NCI-H345 treated with DMSO at 0.1 percent for 48 hours (cell line): ENCODE data around the gene ATP2B2.
A peak's percentile ranks its signal among the peaks of the same experiment; 100 is the strongest.

ENCODE experiments used
- DNase-seq: peaks from one replicate; lab custom pipeline; 2025; ENCODE audit not compliant: unreplicated experiment; lab: John Stamatoyannopoulos, UW

The ATP2B2 gene

GRCh38 chr3:10350324-10350985 lies 154.9 kb downstream of the ATP2B2 start:
- DNase-seq: no peak

- DNase-seq: no peak
Observed at GRCh38 chr3:10349801-10350200, 155.6 kb downstream of the ATP2B2 start.

DNA sequence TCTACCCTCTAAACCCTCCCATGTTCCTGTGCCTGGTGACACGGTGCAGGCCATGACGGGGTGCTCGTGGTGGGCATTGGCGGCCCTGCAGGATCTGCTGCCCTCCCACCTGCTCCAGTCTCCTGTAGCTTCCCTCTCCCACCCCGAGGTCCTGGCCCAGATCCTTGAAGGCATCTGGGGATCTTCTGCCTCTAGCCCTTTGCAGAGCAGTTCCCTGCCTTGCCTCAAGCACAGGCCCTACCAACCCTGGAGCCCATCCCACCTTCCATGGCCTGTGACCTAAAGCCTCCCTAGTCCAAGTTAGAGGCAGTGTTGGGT lies 157.0 kb downstream of the ATP2B2 start:
- DNase-seq: no peak

DNA sequence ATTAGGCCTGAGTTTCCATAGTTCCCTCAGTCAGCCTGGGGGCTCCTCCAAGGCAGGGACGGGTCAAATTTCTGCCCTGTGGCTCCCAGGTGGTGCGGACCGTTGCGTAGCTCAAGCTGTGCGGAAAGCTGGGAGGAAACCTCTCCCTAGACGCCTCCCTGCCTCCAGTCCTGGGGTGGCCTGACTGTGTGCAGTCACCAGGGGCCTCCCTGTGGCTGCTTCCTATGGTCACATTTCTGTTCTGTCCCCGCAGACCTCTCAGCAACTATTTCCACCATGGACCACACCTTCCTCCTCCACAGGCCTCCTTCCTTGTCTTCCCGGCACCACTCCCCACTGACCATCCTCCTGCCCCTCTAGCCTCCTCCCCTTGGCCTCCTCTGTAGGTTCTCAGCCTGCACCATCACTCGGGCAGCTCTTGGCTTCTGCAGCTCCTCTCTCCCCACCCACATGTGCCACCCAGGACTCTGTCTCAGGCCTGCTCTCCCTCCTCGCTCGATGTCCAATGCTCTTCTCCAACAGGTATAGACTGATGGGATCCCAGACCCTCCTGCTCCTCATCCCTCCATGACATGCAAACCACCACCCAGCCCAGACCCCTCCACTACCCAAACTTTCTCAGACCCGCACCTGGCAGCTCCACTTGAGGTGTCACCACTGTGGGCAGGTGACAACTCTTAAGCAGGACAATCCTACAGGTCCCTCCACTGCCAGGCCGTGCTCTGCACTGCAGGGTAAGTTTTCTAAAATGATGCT lies 157.6 kb downstream of the ATP2B2 start:
- no peak for DNase-seq

GRCh38 chr3:10345911-10346310 lies 159.5 kb downstream of the ATP2B2 start:
- DNase-seq: no peak

- no peak for DNase-seq
Observed at GRCh38 chr3:10344944-10345575, 160.3 kb downstream of the ATP2B2 start.

DNA sequence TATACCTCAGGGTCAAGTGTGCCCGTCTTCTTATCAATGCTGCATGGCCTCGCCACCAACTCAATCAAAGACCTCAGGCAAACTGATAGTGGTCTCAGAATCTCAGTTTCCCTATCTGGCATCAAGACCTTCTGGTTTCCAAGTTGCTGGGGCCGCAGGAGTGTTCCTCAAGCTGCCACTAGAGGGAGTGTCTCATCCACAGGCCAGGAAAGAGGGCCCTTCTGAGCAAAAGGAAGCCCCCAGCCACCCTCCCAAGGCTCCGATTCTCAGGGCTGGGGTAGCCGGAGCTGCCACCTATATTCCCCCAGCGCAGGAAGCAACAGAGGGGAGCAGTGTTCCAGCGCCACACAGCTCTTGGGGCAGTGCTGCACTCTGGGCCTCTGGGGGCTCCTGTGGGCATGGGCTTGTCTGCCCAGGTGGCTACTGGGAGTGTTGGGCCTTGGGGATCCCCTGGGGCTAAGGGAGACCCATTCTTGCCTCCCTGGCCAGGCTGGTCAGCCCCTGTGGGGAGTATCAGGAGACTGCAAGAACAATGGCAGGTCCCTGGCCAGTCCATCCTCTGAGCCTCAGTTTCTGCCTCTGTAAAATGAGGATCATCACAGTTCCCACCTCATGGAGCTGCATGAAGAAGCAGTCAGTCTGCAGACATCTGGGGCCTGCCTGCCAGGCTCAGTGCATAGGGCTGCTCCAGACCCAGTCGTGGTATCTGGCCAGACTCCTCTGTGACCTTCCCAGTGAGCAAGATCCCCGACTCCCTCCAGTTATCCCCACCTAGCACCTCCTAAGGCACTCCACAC lies 161.0 kb downstream of the ATP2B2 start:
- DNase-seq: no peak

DNA sequence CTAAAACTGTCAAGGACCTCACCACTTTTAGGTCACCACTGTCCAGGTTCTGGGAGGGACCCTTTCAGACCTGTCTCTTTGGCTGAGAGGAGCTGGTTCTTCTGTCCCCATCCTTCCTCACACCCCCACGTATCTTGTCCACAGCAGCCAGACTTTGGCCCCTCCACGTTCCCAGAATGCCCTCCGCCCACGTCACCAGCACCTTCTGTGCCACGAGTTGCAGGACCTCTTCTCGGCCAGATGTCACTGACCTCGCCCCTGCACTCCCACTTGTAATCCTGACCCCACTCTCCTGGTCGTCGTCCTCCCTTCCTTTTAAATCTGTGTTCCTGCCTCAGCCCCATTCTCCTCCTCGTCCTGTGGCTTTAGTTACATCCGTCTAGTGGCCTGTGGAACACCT lies 161.9 kb downstream of the ATP2B2 start:
- DNase-seq: no peak

- no peak for DNase-seq
Observed at GRCh38 chr3:10342781-10343180, 162.6 kb downstream of the ATP2B2 start.

GRCh38 chr3:10341901-10342398 lies 163.4 kb downstream of the ATP2B2 start:
- DNase-seq: no peak

DNA sequence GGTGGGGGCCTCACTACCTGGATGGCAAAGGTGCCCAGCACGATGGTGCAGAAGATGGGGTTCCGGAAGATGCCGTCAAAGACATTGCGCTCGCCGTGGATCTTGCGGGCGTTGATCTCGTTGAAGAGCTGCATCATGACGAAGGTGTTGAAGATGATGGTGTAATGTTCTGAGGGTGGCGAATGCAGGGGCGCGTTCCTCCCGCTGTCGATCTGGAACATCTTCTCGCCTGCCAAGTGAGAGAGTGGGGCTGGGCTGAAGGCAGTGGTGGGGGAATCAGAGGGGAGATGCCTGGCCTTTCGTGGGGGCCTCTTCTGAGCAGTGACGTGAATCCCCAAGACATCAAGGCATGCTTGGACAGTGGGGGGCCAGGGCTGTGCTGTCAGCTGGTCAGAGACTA lies 164.9 kb downstream of the ATP2B2 start:
- DNase-seq: no peak

DNA sequence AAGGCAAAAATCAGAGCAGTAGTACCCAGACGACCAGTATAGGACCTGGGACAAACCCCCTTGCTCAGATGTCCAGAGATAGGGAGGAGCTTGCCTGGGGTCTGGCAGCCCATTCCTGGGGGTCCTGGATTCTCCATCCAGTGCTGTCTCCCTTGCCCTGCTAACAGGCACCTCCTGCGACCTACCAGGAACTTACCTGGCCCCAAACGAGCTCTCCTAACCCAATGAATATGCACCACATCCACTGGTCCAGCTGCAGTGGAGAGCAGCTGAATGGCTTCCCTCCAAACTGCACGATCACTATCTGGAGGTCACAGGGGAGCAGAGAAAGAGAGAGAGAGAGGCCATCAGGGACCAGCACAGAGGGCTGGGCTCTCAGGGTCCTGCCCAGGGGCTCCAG lies 165.3 kb downstream of the ATP2B2 start:
- DNase-seq: no peak

- no peak for DNase-seq
Observed at GRCh38 chr3:10339376-10339955, 165.9 kb downstream of the ATP2B2 start.

GRCh38 chr3:10338591-10339353 lies 166.6 kb downstream of the ATP2B2 start:
- no peak for DNase-seq

DNA sequence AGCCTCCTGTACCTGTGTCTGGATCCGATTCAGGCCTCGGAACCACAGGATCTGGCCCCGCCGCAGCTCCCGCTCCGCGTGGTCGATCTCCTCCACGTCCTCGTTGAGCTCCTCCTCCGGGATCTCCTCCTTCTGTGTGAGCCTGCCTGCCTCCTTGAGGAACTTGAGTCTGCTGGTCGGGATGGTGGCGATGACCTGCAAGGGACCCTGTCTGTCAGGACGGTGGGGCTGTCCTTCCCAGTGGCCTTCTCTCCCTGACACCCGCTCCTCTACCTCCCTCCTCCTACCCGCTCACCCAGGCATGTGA lies 167.3 kb downstream of the ATP2B2 start:
- no peak for DNase-seq

GRCh38 chr3:10337323-10338163 lies 167.8 kb downstream of the ATP2B2 start:
- peak; percentile 34 for DNase-seq

DNA sequence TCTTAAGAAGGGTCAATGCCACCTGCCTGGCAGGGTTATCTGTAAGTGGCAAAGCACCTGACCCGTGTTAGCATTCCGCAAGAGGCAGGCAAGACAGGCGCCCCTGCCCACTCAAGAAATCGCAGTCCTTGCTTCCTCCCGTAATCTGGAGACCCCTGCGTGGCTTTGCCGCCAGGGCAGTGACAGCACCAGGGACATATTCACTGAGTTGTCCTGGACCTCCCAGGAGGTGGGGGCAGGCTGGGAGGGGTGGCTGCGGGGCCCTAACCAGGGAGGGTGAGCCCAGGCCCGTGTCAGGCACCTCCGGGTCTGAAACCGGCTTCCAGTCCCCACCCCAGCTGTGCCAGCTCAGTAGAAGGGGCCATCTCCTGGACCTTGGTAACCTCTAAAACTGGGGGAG lies 168.6 kb downstream of the ATP2B2 start:
- no peak for DNase-seq

DNA sequence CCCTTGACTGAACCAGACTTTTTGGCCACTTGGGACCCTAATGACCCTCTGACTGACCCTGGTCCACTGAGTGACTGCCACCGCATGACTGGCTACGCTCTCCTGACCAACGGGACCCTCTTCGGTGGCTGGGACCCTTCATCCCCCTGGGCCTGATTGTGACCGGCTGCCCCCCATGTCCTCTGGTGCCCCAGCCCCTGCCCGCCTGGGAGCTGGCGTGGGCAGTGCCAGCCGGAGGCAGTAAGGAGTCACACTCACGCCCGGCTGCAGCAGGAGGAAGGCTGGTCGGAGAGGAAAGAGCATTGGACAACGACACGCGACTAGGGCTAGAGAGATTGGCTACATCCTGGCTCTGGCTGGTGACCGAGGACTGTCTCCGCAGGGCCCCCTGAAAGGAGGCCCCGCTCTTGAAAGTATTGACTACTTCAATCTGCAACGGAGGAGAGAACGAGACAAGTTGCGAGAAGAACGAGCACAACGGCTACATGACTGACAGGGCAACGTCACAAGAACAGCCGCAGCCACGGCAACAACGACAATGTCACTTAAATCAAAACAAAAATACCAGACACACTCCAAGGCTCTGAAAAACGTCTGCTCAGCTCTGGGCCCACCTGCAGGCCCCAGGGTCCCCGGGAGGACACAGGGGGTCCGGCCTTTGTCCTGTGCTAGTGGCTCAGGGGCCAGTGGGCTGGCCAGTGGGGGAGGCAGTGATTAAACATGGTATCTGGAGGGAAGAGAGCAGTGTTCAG lies 169.3 kb downstream of the ATP2B2 start:
- no peak for DNase-seq

DNA sequence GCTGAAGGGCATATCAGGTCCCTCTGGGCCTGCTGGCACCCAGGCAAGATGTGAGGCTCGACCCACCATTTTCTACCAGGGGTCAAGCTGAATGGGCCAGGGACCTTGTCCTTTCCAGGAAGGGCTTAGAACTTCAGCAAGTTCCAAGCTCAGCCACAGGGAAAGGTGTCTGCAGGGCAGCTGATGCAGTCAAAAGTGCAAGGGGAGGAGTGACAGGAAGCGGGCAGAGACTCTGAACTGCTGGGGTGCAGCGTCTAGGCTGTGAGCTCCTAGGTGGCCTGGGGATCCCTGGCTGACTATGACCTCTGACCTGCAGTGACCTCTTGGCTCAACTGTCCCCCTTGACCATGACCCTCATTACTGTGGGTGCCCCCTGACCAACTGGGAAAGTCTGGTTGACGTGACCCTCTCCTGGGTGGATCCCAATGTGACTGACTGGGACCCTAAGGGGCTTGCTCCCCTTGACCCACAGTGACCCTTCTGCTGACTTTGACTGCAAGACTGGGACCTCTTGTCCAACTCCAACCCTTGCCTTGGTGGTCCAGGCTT lies 170.1 kb downstream of the ATP2B2 start:
- DNase-seq: no peak
